KMS-11 (cell line): ENCODE data around the gene HMOX1.
A peak's percentile ranks its signal among the peaks of the same experiment; 100 is the strongest.

Experiments used
- H2AFZ ChIP-seq: fragments of 200-600 bp; sonication (generic); 2 replicates; pipeline ENCODE4 v1.6.1; 2016; ENCODE audit warnings: antibody characterized with exemption, mixed run types, low read depth
- H3K27ac ChIP-seq: fragments of 200-600 bp; sonication (generic); 2 replicates; pipeline ENCODE4 v1.6.1; 2016; ENCODE audit warnings: mild to moderate bottlenecking, mixed run types
- H3K27me3 ChIP-seq: fragments of 200-600 bp; sonication (generic); 2 replicates; pipeline ENCODE4 v1.6.1; 2017; ENCODE audit warnings: mild to moderate bottlenecking, low read depth, mixed run types, moderate library complexity; ENCODE audit not compliant: insufficient read depth
- H3K36me3 ChIP-seq: fragments of 200-600 bp; sonication (generic); 2 replicates; pipeline ENCODE4 v1.6.1; 2017; ENCODE audit warnings: mild to moderate bottlenecking, mixed run types; ENCODE audit not compliant: insufficient read depth
- H3K4me1 ChIP-seq: fragments of 200-600 bp; sonication (generic); 2 replicates; pipeline ENCODE4 v1.6.1; 2016; ENCODE audit warnings: mild to moderate bottlenecking, low read depth, mixed run types; ENCODE audit not compliant: poor library complexity, severe bottlenecking
- H3K4me2 ChIP-seq: fragments of 200-600 bp; sonication (generic); 2 replicates; pipeline ENCODE4 v1.7.0; 2016; ENCODE audit warnings: mild to moderate bottlenecking, mixed run types
- H3K4me3 ChIP-seq: fragments of 200-600 bp; sonication (generic); IDR thresholded peaks from 2 replicates; pipeline ENCODE4 v1.6.1; 2017; ENCODE audit warnings: low read depth, low read length, mixed read lengths; ENCODE audit not compliant: insufficient read depth
- H3K79me2 ChIP-seq: fragments of 200-600 bp; sonication (generic); 2 replicates; pipeline ENCODE4 v1.6.1; 2016; ENCODE audit warnings: low read depth, mixed run types; ENCODE audit not compliant: insufficient read depth
- H3K9ac ChIP-seq: fragments of 200-600 bp; sonication (generic); 2 replicates; pipeline ENCODE4 v1.6.1; 2016; ENCODE audit warnings: mild to moderate bottlenecking, mixed run types
- H4K20me1 ChIP-seq: fragments of 200-600 bp; sonication (generic); 2 replicates; pipeline ENCODE4 v1.6.1; 2016; ENCODE audit warnings: mild to moderate bottlenecking, mixed run types; ENCODE audit not compliant: insufficient read depth
- TF ChIP-seq, protein P1 (sequence below): fragments of 200-600 bp; sonication (generic); conservative IDR thresholded peaks from 2 replicates; pipeline ENCODE4 v1.6.1; 2017; ENCODE audit warnings: low read depth, mild to moderate bottlenecking, antibody characterized with exemption, low read length, moderate library complexity, mixed read lengths

Gene HMOX1

DNA sequence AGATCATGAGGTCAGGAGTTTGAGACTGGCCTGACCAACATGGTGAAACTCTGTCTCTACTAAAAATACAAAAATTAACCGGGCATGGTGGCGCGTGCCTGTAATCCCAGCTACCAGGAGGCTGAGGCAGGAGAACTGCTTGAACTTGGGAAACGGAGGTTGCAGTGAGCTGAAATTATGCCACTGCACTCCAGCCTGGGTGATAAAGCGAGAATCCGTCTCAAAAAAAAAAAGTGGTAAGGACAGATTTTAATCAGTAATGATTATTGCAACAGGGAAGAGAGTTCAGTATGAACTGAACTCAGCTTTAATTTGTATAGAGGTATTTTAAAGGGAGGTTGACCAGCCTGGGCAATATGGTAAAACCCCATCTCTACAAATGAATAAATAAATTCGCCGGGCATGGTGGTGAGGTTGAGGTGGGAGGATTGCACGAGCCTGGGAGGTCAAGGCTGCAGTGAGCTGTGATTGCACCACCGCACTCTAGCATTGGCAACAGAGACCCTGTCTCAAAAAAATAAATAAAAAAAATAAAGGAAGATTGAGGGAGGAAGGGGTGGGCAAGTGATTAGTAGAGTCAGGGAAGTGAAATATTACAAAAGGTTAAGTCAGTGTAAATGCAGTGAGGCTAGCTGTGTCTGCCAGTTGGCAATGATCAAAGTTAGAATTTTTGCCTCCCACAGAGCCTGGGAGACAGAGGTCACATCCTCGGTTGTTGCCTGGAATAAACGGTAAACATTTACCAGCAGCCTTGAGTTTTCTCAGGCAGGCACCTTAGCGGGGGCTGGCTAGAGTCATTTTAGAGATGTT lies 16.4 kb downstream of the HMOX1 start:
- Histone ChIP-seq H3K4me3 (no peak overlapping the region), H3K9ac (no peak overlapping the region), H3K4me1 (peaks cover 18% of the 10 kb centered on the region), H4K20me1 (no peaks in the 10 kb centered on the region), H3K36me3 (no peaks in the 10 kb centered on the region), H2AFZ (no peak overlapping the region), H3K27ac (no peak overlapping the region), H3K27me3 (no peaks in the 10 kb centered on the region), H3K79me2 (peaks cover 17% of the 10 kb centered on the region; the same call in 1 of the 2 replicates), H3K4me2 (no peak overlapping the region)
- TF ChIP-seq, protein P1, sequence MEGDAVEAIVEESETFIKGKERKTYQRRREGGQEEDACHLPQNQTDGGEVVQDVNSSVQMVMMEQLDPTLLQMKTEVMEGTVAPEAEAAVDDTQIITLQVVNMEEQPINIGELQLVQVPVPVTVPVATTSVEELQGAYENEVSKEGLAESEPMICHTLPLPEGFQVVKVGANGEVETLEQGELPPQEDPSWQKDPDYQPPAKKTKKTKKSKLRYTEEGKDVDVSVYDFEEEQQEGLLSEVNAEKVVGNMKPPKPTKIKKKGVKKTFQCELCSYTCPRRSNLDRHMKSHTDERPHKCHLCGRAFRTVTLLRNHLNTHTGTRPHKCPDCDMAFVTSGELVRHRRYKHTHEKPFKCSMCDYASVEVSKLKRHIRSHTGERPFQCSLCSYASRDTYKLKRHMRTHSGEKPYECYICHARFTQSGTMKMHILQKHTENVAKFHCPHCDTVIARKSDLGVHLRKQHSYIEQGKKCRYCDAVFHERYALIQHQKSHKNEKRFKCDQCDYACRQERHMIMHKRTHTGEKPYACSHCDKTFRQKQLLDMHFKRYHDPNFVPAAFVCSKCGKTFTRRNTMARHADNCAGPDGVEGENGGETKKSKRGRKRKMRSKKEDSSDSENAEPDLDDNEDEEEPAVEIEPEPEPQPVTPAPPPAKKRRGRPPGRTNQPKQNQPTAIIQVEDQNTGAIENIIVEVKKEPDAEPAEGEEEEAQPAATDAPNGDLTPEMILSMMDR, result no peak

DNA sequence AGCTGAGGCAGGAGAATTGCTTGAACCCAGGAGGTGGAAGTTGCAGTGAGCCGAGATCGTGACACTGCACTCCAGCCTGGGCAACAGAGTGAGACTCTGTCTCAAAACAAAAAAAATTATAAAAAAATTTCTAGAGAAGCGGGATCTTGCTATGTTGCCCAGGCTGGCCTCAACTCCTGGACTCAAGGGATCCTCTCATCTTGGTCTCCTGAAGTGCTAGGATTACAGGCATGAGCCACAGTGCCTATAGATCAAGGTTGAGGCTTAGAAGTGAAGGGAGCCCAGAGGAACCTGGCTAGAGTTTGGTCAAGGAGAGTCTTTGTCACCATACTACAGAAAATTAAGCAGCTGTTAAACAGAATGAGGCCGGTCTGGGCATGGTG lies 17.7 kb downstream of the HMOX1 start:
- Histone ChIP-seq H3K79me2 (peaks cover 23% of the 10 kb centered on the region; the same call in 1 of the 2 replicates), H2AFZ (peak overlapping the region; percentile 78; the same call in 1 of the 2 replicates), H3K27ac (no peak overlapping the region), H3K4me3 (no peak overlapping the region), H3K36me3 (no peaks in the 10 kb centered on the region), H3K9ac (no peak overlapping the region), H4K20me1 (no peaks in the 10 kb centered on the region), H3K4me2 (no peak overlapping the region), H3K27me3 (no peaks in the 10 kb centered on the region), H3K4me1 (peaks cover 22% of the 10 kb centered on the region)
- TF ChIP-seq, protein P1, result no peak

DNA sequence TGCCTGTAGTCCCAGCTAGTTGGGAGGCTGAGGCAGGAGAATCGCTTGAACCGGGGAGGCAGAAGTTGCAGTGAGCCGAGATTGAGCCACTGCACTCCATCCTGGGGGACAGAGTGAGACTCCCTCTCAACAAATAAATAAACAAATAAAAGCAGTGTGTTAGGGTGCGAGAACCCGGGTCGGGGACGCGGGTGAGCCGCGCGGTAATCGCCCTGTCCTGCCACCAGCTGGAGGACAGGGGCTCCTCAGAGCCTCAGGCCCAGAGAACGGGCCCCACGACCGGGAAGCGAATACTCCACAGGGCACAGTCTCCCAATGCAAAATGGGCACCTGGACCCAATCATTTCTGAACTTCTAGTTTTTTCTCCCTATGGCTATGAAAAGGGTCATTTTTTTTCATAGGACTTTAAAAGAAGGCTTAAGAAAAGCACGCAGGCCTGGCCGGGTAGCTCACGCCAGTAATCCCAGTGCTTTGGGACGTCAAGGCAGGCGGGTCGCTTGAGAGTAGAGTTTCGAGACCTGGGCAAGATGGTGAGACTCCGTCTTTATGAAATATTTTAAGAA lies 18.3 kb downstream of the HMOX1 start:
- TF ChIP-seq, protein P1, result no peak
- Histone ChIP-seq H3K36me3 (no peaks in the 10 kb centered on the region), H3K4me1 (peaks cover 22% of the 10 kb centered on the region), H3K4me2 (peak overlapping the region; percentile 49), H2AFZ (peak overlapping the region; percentile 78), H3K79me2 (peaks cover 23% of the 10 kb centered on the region; the same call in 1 of the 2 replicates), H3K27ac (peak overlapping the region; percentile 82), H3K4me3 (no peak overlapping the region), H4K20me1 (no peaks in the 10 kb centered on the region), H3K9ac (peak overlapping the region; percentile 99), H3K27me3 (no peaks in the 10 kb centered on the region)

DNA sequence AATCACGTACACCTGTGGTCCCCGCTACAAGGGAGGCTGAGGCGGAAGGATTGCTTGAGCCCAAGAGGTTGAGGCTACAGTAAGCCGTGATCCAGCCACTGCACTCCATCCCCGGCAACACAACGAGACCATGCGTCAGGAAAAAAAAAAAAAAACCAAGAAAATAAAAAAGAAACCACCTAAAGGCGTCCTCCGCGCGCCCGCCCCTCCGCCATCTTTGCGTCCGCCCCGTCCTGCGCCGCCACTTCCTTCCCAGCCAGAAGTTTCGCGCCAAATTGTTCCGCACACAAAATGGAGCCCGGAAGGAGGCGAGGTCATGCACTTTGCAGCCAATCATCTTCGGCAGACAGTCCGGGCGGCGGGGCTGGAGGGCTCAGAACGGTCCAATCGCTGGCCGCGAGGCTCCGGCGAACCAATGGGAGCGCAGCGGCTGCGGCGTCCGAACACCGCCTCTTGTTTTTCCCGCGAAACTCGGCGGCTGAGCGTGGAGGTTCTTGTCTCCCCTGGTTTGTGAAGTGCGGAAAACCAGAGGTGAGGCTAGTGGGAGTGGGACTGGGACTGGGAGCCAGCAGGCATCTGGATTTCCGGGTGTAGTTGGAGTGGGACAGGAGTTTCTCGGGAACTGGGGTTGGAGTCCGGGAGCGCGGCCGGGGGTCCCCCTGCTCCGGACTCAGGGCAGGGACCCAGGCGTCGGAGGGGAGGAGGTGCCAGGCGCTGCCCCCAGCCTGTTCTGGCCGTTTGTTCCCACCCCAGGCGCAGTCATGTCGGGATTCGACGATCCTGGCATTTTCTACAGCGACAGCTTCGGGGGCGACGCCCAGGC lies 19.0 kb downstream of the HMOX1 start, which contains the start of gene MCM5:
Gene MCM5 (plus strand): TSS at position 463 of the 823 bp plus-strand sequence. CDS start 299 bp downstream, at position 762.
- Histone ChIP-seq H3K27ac (peak within 1 kb of the TSS; percentile 82), H3K27me3 (no peaks in the 10 kb centered on the region), H3K9ac (peak within 1 kb of the TSS; percentile 99), H3K36me3 (peaks cover 6% of the 10 kb centered on the region; the same call in 1 of the 2 replicates), H3K4me1 (peaks cover 22% of the 10 kb centered on the region), H3K4me2 (peak within 1 kb of the TSS; percentile 76), H3K4me3 (peak within 1 kb of the TSS; percentile 38), H3K79me2 (peaks cover 23% of the 10 kb centered on the region; the same call in 1 of the 2 replicates), H2AFZ (peak within 1 kb of the TSS; percentile 78), H4K20me1 (no peaks in the 10 kb centered on the region)
- TF ChIP-seq, protein P1, result no peak
